GM12891 (cell line): ENCODE measurements around the gene ZDHHC11B.

Source experiments
- POLR2A ChIP-seq: IDR thresholded peaks from 2 replicates; pipeline ENCODE4 v1.6.1; 2011; ENCODE audit warnings: low read depth, low read length, control low read depth
- POU2F2 ChIP-seq: IDR thresholded peaks from 2 replicates; pipeline ENCODE4 v1.6.1; 2011; ENCODE audit warnings: low read depth, mild to moderate bottlenecking, control low read depth, low read length, moderate library complexity

DNA sequence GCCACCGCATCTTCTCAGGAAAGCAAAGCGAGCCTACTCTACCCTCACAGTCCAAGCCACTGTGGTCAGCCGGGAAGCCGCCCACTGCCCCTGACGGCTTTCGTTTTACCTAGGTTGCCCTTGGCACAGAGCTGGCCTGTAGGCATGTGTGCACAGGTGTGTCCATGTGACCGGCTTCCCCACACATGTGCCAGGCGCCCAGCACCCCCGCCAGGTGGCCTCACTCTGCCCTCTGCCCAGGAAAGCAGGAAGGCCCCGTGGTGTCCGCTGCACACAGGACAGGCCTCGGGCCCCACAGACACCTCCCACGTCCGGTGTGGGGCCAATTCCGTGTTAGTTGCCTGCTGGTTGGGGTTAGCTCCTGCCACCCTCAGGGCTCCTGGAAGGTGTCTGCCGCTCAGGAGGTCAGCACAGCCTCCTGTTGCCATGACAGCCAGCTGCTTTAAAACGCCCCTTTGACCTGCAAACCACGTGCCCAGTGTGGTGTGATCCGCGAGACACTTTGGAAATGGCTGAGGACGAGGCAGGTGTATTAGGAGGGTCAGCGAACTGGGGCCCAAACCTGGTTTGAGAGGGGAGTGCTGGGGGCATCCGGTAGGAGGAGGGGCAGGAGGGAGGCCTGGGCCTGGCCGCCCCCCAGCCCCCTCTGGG lies 120.1 kb downstream of the ZDHHC11B start:
- TF ChIP-seq POLR2A (no peak), POU2F2 (no peak)
